ENCODE data around the gene INSYN2B. TPM values are rescaled to one million over a fixed set of nuclear protein-coding genes. Genes with fewer than 3 reads are reported as not detected.

Gene INSYN2B
- total RNA-seq, 1 donor from 2014 or later, result 0.25 TPM

- H3K36me3 ChIP-seq, result no peaks in the 10 kb centered on the region
- no peaks in the 10 kb centered on the region for H3K9me3 ChIP-seq
- TF ChIP-seq POLR2AphosphoS5 (IDR thresholded peaks at IDR 0.05; ENCODE audit: insufficient read depth in 1 of 2, low read depth in 1 of 2), result no peak
- TF ChIP-seq CTCF (IDR thresholded peaks at IDR 0.05), result no peak
- TF ChIP-seq POLR2A (IDR thresholded peaks at IDR 0.05), result no peak
These were observed 165.8 kb downstream of the INSYN2B start for GRCh38 chr5:169814522-169814921.

More at GRCh38 chr5:169814522-169814921, 165.8 kb downstream of the INSYN2B start:
- intact Hi-C loops (cut with DNase I), result no loop called here
- H3K4me1 ChIP-seq, result no peaks in the 10 kb centered on the region
- DNase-seq (ENCODE audit: extremely low spot score in 2 of 2), result no peak
- H3K4me3 ChIP-seq, result no peak overlapping the region
- H3K27ac ChIP-seq, result no peak overlapping the region
- H3K27me3 ChIP-seq, result no peaks in the 10 kb centered on the region

MicroRNAs encoded within 50 kb of the gene (microRNA counts, 767-probe panel; counts per million panel counts)
- microRNA hsa-miR-378e, result 5,103 to 5,794 counts per million in 2 donors

Small RNAs within 50 kb of the gene (microRNA-seq; reads per million reads assigned to microRNA genes)
- not detected for gene MIR378E (ENCODE audit: borderline number of aligned reads, borderline replicate concordance)

Small RNAs within 50 kb of the gene (small RNA-seq; reads per million reads assigned to genes)
- not detected for gene MIR378E

Other genes starting within 250 kb of the INSYN2B start
- gene FOXI1, start 125.4 kb upstream of the INSYN2B start, total RNA-seq, result not detected